Ishikawa (cell line): ENCODE data around the gene KCNN3.

Experiments
- CREB1 ChIP-seq: IDR thresholded peaks from 2 replicates; pipeline ENCODE4 v1.6.1; 2012; ENCODE audit warnings: low read depth
- EGR1 ChIP-seq: IDR thresholded peaks from 2 replicates; pipeline ENCODE4 v1.6.1; 2012
- FOXM1 ChIP-seq: IDR thresholded peaks from 2 replicates; pipeline ENCODE4 v1.6.1; 2012; ENCODE audit warnings: low read depth, borderline replicate concordance
- RAD21 ChIP-seq: IDR thresholded peaks from 2 replicates; pipeline ENCODE4 v1.6.1; 2012; ENCODE audit warnings: low read depth
- TAF1 ChIP-seq: IDR thresholded peaks from 2 replicates; pipeline ENCODE4 v1.6.1; 2012; ENCODE audit warnings: low read depth, mild to moderate bottlenecking
- USF1 ChIP-seq: IDR thresholded peaks from 2 replicates; pipeline ENCODE4 v1.6.1; 2012
- YY1 ChIP-seq: IDR thresholded peaks from 2 replicates; pipeline ENCODE4 v1.6.1; 2012; ENCODE audit warnings: low read depth
- ZBTB7A ChIP-seq: IDR thresholded peaks from 2 replicates; pipeline ENCODE4 v1.6.1; 2012; ENCODE audit warnings: low read depth

DNA sequence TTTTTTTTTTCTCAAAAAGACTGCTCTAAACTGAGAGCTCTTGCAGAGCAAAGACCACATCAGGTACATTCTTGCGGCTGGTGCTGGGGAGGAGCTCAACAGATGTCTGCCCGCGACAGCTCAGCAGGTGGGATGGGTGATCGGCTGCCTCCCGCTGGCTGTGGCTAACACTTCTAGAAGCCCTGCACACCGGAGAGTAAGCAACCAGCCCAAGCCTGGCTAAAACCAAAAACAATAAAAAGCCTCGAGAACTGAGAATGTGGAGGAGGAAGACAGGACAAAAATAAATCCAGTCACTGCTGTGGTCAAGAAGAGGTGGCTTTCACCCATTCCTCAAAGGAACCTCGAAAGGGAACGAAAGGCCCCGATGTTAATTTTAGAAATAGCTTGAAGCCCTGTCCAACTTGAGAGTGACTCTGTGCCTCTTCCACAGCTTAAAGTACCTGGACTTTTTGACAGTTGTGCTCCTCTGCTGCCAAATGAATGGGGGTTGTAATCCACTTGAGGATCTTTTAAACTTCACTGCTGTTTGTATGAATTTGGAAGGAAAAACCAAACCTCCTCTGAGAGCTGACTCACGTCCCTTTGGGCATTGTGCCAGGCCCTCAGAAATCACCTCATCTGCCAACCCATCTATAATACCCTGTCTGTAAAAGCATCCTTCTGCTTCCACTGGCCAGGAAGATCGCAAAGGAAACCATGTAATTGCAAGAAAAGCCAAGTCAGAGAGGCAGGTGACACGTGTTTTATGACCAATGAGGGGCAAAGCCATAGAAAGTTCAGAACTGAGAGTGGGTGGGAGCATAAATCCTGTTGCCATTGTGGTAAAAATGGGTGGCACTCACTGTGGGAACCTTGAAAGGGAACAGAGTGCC, 78.6 kb downstream of the KCNN3 start:
- TF ChIP-seq YY1 (no peak), TAF1 (no peak), ZBTB7A (no peak), USF1 (no peak), FOXM1 (no peak), CREB1 (no peak), RAD21 (no peak), EGR1 (no peak)
